GM03348 (cell line): ENCODE measurements around the gene RBM6.
A peak's percentile ranks its signal among the peaks of the same experiment; 100 is the strongest.
"Not testable (repeated sequence)": the region's sequence is repeated elsewhere in the genome, so short reads cannot be mapped to it uniquely, and the experiment has no call there.

Experiments
- DNase-seq: peaks from one replicate; pipeline ENCODE4 v3.0.0; 2012; ENCODE audit warnings: low spot score

The RBM6 gene

DNA sequence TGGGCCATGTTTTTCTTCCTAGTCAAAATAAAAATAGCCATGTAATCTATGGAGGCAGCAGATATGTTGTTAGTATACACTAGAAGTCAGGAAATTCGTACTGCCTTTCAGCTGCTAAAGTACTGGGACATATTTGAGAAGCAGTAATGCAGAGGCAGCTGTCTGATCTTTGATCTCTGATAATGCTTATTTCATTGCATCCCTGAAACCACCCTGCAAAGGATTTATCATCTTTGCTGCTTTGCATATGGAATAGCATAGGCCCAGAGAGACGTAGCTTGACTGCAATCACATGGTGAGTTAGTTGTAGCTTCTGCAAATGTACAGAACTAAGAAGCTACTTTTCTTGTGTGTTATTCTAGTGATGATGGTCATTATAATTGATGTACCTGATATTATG is 52.4 kb downstream of the RBM6 start:
- no peak for DNase-seq

GRCh38 chr3:49994476-49994875 is 54.5 kb downstream of the RBM6 start:
- no peak for DNase-seq

DNA sequence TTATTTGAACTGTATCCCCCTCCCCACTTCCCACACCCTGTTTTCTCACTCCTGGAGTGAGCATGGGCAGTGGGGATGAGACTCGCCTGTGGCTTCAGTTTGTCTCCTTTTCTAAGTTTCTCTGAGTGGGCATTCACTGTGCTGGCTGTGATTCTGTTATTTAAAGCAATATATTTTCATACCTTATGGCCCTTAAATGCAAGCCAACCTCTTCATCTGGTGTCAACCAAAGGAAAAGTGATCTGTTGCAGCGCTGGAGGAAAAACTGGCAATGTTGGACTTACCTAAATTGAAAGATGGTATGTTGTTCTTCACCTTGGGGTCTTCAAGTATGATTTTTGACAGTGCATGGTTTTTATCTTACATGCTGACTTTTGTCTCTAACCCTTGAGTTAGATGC is 56.1 kb downstream of the RBM6 start:
- DNase-seq = no peak

DNA sequence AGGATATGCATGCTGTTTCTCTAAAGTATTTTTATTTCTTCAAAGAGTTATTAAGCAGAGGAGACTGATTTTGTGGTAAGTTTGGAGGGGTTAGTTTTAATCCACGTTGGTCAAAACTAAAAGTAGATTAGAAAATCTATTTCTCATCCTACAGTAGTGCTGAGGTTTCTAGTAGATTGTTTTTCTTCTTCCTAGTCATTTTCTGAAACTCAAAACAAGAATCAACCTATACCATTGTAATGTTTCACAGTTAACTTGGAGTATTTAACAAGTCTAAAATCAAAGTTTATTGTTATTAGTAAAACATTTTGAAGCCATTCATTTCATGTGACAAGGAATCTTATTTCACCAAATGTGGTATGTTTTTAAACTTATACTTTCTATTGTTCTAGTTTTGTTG is 57.9 kb downstream of the RBM6 start:
- DNase-seq = no peak

DNA sequence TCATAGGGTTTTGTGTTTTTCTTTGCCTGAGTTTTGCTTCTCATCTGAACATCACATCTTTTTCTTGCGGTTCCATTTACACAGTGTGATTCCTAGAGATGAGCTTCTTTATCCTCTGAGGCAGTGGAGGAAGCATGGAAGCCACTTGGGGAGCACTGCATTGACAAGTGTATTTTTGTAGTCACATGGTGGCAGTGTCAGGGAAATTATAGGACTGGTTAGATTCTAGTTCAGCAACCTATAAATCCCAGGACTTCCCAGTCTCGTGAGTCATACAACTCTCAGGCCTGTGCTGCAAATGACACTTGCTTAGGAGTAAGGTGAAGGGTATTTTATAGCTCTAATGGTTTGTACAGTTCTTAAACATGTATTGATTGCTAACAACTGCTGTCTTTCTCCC is 58.4 kb downstream of the RBM6 start:
- no peak for DNase-seq

- DNase-seq = no peak
Measured at GRCh38 chr3:50001511-50001910, 61.6 kb downstream of the RBM6 start.

DNA sequence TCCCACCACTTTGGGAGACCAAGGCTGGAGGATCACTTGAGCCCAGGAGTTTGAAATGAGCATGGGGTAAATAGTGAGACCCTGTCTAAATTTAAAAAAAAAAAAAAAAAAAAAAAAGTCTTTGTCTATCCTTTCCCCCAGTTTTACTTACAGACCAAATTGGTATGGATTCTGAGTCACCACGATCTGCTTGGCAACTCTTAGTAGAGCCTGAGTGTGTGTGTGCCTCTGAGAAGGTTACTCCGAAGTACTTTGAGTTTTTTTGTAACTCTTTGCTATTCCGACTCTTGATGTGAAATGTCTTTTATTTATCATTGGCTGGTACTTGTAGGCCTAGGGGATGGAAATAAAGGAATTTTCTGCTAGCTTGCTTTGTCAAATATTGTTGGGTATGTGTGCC is 63.3 kb downstream of the RBM6 start:
- DNase-seq = no peak

DNA sequence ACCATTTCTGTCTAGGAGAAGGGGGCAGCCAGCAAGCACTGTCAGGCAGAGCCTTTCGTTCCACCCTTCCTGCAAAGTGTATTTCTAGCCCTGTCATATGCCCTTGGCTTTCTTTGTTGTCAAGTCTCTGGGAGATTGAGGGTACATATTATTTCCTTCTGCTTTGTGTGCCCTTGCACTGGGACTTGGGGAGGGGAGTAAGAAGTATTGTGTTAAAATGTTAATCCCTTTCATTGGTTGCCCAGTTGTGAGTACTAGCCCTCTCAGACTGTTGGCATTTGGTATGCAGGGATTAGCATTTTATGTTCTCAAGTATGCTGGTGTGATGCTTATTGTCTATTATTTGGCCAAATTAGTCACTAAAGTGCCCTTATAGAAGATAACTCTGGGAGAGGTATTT is 63.9 kb downstream of the RBM6 start:
- no peak for DNase-seq

GRCh38 chr3:50008931-50009330 is 69.0 kb downstream of the RBM6 start:
- DNase-seq = peak; percentile 31

GRCh38 chr3:50010959-50011358 is 71.0 kb downstream of the RBM6 start:
- no peak for DNase-seq

DNA sequence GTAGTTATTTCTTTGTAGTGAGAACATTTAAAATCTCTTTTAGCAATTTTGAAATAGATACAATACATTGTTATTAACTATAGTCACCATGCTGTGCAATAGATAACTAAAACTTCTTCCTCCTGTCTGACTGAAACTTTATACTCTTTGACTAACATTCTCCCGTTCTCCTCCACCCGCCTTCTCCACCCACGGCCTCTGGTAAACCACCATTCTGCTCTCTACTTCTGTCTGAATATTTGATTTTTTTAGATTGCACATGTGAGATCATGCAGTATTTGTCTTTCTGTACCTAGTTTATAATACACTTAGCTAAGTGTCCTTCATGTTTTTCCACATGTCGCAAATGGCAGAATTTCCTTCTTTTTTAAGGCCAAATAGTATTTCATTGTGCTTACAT is 76.0 kb downstream of the RBM6 start:
- no peak for DNase-seq

DNA sequence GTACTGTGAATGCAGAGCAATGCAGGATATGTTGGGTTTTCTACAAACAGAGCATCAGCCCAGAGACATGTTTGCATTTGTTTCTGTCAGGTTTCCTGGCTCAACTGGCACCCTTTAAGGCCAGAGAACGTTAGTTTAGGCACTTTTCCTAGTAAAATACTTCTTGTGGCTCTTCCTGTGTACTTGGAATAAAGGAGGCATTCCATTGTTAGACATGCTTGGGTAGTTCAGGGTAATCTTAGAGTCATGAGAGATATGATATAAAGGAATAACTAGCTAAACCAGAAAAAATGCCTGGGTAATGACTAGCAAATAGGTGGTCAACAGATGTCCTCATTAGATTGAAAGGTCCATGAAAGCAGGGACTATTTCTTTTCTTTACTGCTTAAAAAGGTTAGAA is 88.4 kb downstream of the RBM6 start:
- peak; percentile 72 for DNase-seq

- not testable (repeated sequence) for DNase-seq
Measured at GRCh38 chr3:50031201-50031600, 91.3 kb downstream of the RBM6 start.

DNA sequence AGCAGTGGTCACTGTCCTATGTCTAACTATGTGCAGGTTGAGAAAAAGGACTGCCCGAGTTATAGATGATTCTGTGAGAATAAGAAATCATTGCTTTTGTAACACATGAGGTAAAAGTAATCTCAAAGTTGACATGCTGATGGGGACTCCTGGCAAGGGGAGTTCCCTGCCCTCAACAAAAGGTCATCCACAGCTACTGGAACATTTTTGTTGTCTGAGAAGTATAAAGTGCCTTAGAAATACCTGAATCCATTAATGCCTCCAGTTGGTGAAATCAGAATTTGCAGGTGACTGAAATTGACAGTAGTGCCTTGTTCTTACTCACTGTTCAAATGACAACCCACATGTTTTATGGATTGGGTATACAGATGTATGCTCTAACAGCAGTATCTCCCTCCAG is 105.0 kb downstream of the RBM6 start:
- no peak for DNase-seq

GRCh38 chr3:50047426-50047825 is 107.5 kb downstream of the RBM6 start:
- no peak for DNase-seq

GRCh38 chr3:50050361-50050760 is 110.4 kb downstream of the RBM6 start:
- DNase-seq = peak; percentile 63

DNA sequence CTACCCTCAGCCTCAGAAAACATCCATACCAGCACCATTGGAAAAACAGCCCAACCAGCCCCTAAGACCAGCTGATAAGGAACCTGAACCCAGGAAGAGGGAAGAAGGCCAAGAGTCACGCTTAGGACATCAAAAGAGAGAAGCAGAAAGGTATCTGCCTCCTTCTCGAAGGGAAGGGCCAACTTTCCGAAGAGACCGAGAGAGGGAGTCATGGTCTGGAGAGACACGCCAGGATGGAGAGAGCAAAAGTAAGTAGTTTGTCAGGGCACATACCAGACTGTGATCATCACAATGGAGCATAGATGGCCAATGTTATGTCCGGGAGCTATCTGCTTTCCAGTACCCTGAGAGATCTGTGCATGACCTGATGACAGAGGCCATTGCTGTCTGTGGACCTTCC is 117.8 kb downstream of the RBM6 start:
- no peak for DNase-seq

DNA sequence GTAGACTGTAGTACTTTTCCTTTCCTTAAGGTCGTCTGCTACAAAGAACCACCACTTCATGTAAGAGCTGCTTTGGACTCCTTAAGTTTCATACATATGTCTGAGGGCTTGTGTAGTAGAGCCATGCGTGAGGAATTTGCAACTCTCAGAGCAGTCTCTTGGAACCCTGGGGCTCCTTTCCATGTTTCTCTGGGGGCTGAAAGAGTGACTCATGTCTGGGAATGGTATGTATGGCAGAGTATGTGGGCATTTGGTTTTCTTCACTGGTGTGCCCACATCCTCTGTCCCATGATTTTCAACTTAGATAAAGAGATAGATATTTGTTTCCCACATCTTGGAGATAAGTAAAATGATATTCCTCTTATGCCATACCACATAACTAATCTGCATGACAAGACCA is 128.2 kb downstream of the RBM6 start:
- DNase-seq = peak; percentile 46

- DNase-seq = no peak
Measured at GRCh38 chr3:50078091-50078490, 138.1 kb downstream of the RBM6 start.

GRCh38 chr3:50078622-50079021 is 138.7 kb downstream of the RBM6 start:
- no peak for DNase-seq

DNA sequence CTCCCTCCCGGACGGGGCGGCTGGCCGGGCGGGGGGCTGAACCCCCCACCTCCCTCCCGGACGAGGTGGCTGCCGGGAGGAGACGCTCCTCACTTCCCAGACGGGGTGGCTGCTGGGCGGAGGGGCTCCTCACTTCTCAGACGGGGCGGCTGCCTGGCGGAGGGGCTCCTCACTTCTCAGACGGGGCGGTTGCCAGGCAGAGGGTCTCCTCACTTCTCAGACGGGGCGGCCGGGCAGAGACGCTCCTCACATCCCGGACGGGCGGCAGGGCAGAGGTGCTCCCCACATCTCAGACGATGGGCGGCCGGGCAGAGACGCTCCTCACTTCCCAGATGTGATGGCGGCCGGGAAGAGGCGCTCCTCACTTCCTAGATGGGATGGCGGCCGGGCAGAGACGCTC is 145.0 kb downstream of the RBM6 start:
- not testable (repeated sequence) for DNase-seq

- peak; percentile 99 for DNase-seq
Measured at GRCh38 chr3:50088725-50089608, 149.0 kb downstream of the RBM6 start, which contains the start of gene RBM5. TSS of gene RBM5 (plus strand) at chr3:50088919. CDS start at chr3:50090435, 1,516 bp downstream.

- no peak for DNase-seq
Measured at GRCh38 chr3:50089609-50089945, 149.6 kb downstream of the RBM6 start.

- no peak for DNase-seq
Measured at GRCh38 chr3:50090984-50091383, 151.0 kb downstream of the RBM6 start.
